ENCODE results near the gene IGFLR1.

DNA sequence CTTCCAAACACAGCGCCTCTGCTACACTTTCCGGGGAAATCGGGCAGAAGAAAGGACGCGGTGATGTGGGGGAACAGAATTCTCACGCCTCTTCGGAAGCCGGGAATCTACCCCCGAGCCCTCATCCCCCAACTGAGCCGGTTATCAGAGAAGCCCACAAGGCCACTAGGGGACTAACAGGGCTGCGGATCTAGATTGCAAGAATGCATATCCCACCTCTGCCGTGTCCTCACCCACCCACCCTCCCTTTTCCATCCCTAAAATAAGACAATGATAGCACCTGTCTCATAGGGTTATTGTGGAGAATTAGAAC, 1.1 kb downstream of the IGFLR1 start:
- TF ChIP-seq GATA3 (IDR thresholded peaks at IDR 0.05; ENCODE audit: low read depth, low read length) (no peak), GATA2 (IDR thresholded peaks at IDR 0.05; ENCODE audit: low read depth, low read length) (no peak)
